Activated CD8-positive, alpha-beta memory T cell treated with anti-CD3 and anti-CD28 coated beads, Interleukin-2, amount 50 U/mL, for 1 hour (primary cell): ENCODE measurements around the gene PGM5.
"Not testable (repeated sequence)": the region's sequence is repeated elsewhere in the genome, so short reads cannot be mapped to it uniquely, and the experiment has no call there.

Experiments
- DNase-seq: peaks from one replicate; pipeline ENCODE4 v3.0.0-alpha.2; 2020; ENCODE audit errors: extremely low read depth

The PGM5 gene

GRCh38 chr9:68377723-68378122, 21.3 kb downstream of the PGM5 start:
- DNase-seq: not testable (repeated sequence)

GRCh38 chr9:68383894-68384293, 27.5 kb downstream of the PGM5 start:
- not testable (repeated sequence) for DNase-seq

- not testable (repeated sequence) for DNase-seq
Measured at GRCh38 chr9:68389558-68389957, 33.1 kb downstream of the PGM5 start.

GRCh38 chr9:68390737-68391136, 34.3 kb downstream of the PGM5 start:
- DNase-seq: not testable (repeated sequence)

GRCh38 chr9:68396411-68397094, 40.1 kb downstream of the PGM5 start:
- not testable (repeated sequence) for DNase-seq

GRCh38 chr9:68397095-68397423, 40.6 kb downstream of the PGM5 start:
- not testable (repeated sequence) for DNase-seq

- DNase-seq: not testable (repeated sequence)
Measured at GRCh38 chr9:68397796-68398195, 41.4 kb downstream of the PGM5 start.

- DNase-seq: not testable (repeated sequence)
Measured at GRCh38 chr9:68398324-68398723, 41.9 kb downstream of the PGM5 start.

GRCh38 chr9:68404421-68405185, 48.2 kb downstream of the PGM5 start:
- not testable (repeated sequence) for DNase-seq

- not testable (repeated sequence) for DNase-seq
Measured at GRCh38 chr9:68411865-68412264, 55.5 kb downstream of the PGM5 start.

GRCh38 chr9:68412754-68413153, 56.3 kb downstream of the PGM5 start:
- DNase-seq: not testable (repeated sequence)

- not testable (repeated sequence) for DNase-seq
Measured at GRCh38 chr9:68415065-68415464, 58.7 kb downstream of the PGM5 start.

- DNase-seq: no peak
Measured at GRCh38 chr9:68416936-68417564, 60.6 kb downstream of the PGM5 start.

- DNase-seq: no peak
Measured at GRCh38 chr9:68417762-68418161, 61.4 kb downstream of the PGM5 start.

GRCh38 chr9:68418259-68418845, 61.9 kb downstream of the PGM5 start:
- DNase-seq: no peak

- no peak for DNase-seq
Measured at GRCh38 chr9:68419901-68420300, 63.5 kb downstream of the PGM5 start.

GRCh38 chr9:68426755-68427154, 70.3 kb downstream of the PGM5 start:
- no peak for DNase-seq

- no peak for DNase-seq
Measured at GRCh38 chr9:68427216-68427977, 71.0 kb downstream of the PGM5 start.

- DNase-seq: no peak
Measured at GRCh38 chr9:68428481-68428880, 72.1 kb downstream of the PGM5 start.

GRCh38 chr9:68429631-68430030, 73.2 kb downstream of the PGM5 start:
- DNase-seq: no peak

- DNase-seq: no peak
Measured at GRCh38 chr9:68431307-68431706, 74.9 kb downstream of the PGM5 start.
